8988T (cell line): ENCODE results near the gene TRUB2.
"Not testable (repeated sequence)": the region's sequence is repeated elsewhere in the genome, so short reads cannot be mapped to it uniquely, and the experiment has no call there.

Experiments
- DNase-seq: peaks from one replicate; pipeline ENCODE4 v3.0.0; 2011

Gene TRUB2

DNA sequence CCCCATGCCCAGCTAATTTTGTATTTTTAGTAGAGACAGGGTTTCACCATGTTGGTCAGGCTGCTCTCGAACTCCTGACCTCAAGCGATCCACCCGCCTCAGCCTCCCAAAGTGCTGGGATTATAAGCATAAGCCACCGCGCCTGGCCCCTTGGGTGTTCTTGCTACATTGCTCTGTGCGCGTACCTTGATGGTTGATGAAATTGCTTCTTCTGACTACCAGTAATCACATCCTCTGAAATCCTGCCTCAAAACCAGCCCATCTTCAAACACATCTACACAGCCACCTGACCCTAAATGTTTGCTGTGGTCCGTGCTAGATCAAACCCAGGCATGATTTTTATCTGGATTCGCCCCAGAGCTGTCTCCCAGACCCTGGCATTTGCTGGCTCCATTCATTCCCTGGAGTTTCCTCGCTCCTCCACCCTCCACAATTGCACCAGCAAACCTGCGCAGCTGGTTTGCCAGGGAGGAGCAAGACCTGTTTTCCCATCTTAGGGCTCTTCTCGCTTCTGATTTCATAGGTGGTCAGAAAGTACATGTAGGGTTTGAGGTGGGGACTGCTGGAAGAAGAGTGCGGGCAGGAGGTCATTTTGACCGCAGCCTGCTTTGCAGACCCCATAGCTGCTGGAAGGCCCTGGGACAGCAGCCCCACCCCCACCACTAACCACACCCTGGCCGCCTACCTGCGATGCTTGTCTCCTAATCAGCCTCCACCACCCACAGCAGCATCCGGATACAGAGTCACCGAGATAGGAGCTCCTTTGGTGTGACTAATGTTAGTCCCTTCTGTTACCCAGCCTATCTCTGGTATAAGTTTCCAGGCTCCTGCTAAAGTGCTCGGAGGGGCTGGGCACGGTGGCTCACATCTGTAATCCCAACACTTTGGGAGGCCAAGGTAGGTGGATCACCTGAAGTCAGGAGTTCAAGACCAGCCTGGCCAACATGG lies 23.4 kb downstream of the TRUB2 start:
- no peak for DNase-seq

- DNase-seq = no peak
Observed at GRCh38 chr9:128297221-128297773, 24.9 kb downstream of the TRUB2 start.

GRCh38 chr9:128296340-128297220 lies 25.7 kb downstream of the TRUB2 start:
- DNase-seq = no peak

GRCh38 chr9:128294142-128294541 lies 28.1 kb downstream of the TRUB2 start:
- no peak for DNase-seq

GRCh38 chr9:128293091-128293490 lies 29.2 kb downstream of the TRUB2 start:
- no peak for DNase-seq

GRCh38 chr9:128292009-128292408 lies 30.2 kb downstream of the TRUB2 start:
- DNase-seq = no peak

- no peak for DNase-seq
Observed at GRCh38 chr9:128288273-128289004, 33.8 kb downstream of the TRUB2 start.

DNA sequence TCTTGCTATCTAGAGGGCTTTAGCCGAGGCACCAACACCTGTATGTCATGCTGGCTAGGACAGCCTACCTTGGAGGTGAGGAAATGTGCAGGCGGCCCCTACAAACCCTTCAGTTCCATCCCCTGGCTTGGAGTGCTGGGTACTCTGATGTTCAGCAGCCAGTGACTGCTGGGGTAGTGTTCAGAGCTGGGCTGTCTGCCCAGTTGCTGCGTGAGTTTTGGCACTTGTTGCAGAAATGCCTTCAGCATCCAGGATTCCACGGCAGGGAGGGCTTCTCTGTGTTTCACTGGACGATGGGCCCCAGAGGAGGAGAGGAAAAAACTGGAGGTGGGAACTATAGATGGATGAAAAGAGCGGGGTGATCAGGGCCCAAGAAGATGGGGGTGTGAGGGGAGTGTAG lies 35.8 kb downstream of the TRUB2 start:
- DNase-seq = no peak

GRCh38 chr9:128285033-128285784 lies 37.0 kb downstream of the TRUB2 start:
- DNase-seq = no peak

GRCh38 chr9:128282500-128282899 lies 39.7 kb downstream of the TRUB2 start:
- peak; percentile 42 for DNase-seq

DNA sequence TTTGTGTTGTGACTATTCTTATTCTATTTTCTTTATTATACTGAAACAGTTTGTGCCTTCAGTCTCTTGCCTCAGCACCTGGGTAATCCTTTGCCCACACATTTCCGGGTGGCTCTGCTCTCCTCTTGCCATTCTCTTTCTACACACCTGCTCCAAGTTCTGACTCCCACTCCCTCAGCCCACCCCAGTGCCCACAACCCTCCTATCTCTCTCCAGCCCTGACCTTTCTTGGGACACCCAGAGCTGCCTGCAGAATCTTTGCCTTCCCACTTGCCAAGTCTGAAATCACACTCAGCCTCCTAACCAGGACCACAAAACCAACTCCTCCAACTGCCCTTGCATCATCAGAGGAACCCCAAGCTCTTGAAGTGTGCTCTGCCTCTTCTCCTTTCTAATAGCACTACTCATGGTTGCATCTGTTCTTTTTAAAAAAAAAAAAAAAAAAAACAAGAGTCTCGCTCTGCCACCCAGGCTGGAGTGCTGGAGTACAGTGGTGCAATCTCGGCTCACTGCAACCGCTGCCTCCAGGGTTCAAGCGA lies 42.1 kb downstream of the TRUB2 start:
- no peak for DNase-seq

- not testable (repeated sequence) for DNase-seq
Observed at GRCh38 chr9:128279088-128280073, 42.9 kb downstream of the TRUB2 start.

GRCh38 chr9:128276574-128277270 lies 45.5 kb downstream of the TRUB2 start:
- DNase-seq = no peak

GRCh38 chr9:128276008-128276573 lies 46.2 kb downstream of the TRUB2 start, which contains the start of gene SWI5:
SWI5 (plus strand) TSS chr9:128276276.
- peak; percentile 91 for DNase-seq

GRCh38 chr9:128275198-128276007 lies 46.8 kb downstream of the TRUB2 start, which contains the start of gene GOLGA2:
GOLGA2 (minus strand) TSS chr9:128276007; CDS start chr9:128275976, 31 bp downstream.
- peak; percentile 64 for DNase-seq

DNA sequence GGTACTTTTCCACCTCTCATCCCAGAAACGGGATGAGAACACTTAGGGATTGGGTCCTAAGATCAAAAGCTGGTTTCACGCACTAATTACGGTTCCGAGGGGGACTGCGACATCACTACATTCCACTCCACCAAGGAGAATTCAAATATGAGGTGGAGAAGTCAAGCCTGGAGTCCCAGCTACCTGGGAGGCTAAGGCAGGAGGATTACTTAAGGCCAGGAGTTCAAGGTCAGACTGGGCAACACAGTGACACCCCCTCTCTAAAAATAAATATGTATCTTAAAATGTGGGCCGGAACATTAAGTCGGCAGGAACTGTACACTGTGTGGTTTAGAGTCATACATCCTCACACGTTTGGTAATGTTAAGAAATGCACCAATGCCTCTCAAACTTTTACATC lies 48.0 kb downstream of the TRUB2 start:
- no peak for DNase-seq

DNA sequence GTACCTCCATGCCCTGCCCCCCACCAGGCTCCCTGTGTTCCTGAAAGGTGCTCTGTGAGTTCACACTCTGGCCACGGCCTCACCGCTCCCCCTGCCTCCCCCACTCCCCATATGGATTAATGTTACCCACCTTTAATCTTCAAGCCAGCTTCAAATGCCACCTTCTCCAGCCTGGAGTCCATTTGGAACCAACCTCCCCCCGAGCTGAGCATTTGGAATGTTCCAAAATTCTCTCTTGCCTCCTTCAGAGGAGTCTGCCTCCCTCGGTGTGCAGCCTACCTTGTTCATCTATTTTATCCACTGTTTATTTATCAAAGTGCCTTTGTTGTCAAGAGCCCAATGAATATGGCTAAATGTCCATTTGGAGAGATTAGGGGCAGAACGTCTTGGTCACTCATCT lies 50.7 kb downstream of the TRUB2 start:
- DNase-seq = no peak

DNA sequence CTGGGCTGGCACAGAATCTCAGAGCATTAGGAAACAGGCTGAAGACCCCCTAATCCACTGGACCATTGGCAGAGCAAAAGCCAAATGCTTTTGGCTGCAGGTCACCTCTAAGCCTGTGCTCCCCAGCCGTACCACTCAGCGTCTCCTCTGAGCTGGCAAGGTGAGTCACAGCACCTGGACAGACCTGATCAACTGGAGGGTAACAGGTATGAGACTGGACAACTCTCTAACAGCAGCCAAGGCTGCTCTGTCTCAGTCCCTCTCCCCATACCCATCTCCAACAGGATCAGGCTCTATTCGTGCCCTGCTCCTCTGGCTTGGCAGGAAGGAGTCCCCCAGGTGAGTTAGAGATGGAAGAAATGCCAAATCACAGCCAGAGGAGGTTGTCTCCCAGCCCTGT lies 51.1 kb downstream of the TRUB2 start:
- no peak for DNase-seq
